DOHH2 (cell line): ENCODE data around the gene CFAP61.
"Not testable (repeated sequence)": the region's sequence is repeated elsewhere in the genome, so short reads cannot be mapped to it uniquely, and the experiment has no call there.

Experiments used
- H3F3A ChIP-seq: fragments of 200-600 bp; sonication (generic), shearing (Covaris generic); 2 replicates; pipeline ENCODE4 v1.6.0; 2016; ENCODE audit warnings: antibody characterized with exemption, mild to moderate bottlenecking; ENCODE audit not compliant: control insufficient read depth, insufficient read depth
- H3K27ac ChIP-seq: fragments of 200-600 bp; sonication (generic); 2 replicates; pipeline ENCODE4 v1.5.1; 2014; ENCODE audit warnings: low read depth, mild to moderate bottlenecking, low read length, moderate library complexity
- H3K27me3 ChIP-seq: fragments of 200-600 bp; sonication (generic); 2 replicates; pipeline ENCODE4 v1.6.1; 2014; ENCODE audit warnings: mild to moderate bottlenecking, low read length, mixed read lengths; ENCODE audit not compliant: control insufficient read depth
- H3K36me3 ChIP-seq: fragments of 200-600 bp; sonication (generic); 2 replicates; pipeline ENCODE4 v1.6.1; 2014; ENCODE audit warnings: mild to moderate bottlenecking, low read length, moderate library complexity, mixed read lengths; ENCODE audit not compliant: control insufficient read depth
- H3K4me1 ChIP-seq: fragments of 200-600 bp; sonication (generic); 2 replicates; pipeline ENCODE4 v1.6.1; 2014; ENCODE audit warnings: mild to moderate bottlenecking, low read length, mixed read lengths; ENCODE audit not compliant: control insufficient read depth
- H3K4me2 ChIP-seq: fragments of 200-600 bp; sonication (generic); 2 replicates; pipeline ENCODE4 v1.6.0; 2014; ENCODE audit warnings: mild to moderate bottlenecking, low read length, moderate library complexity
- H3K4me3 ChIP-seq: fragments of 200-600 bp; sonication (generic); 2 replicates; pipeline ENCODE4 v1.5.1; 2014; ENCODE audit warnings: mild to moderate bottlenecking, low read length, mixed read lengths
- H3K79me2 ChIP-seq: fragments of 200-600 bp; sonication (generic); 2 replicates; pipeline ENCODE4 v1.6.1; 2014; ENCODE audit warnings: mild to moderate bottlenecking, low read length, mixed read lengths; ENCODE audit not compliant: control insufficient read depth
- H3K9me2 ChIP-seq: fragments of 200-600 bp; sonication (generic); replicated peaks from 2 replicates; pipeline ENCODE4 v1.6.1; 2014; ENCODE audit warnings: mild to moderate bottlenecking, low read length, mixed read lengths; ENCODE audit not compliant: control insufficient read depth
- H3K9me3 ChIP-seq: fragments of 200-600 bp; sonication (generic); 2 replicates; pipeline ENCODE4 v1.6.1; 2014; ENCODE audit warnings: antibody characterized with exemption, low read length, mixed read lengths; ENCODE audit not compliant: control insufficient read depth, insufficient read depth
- H4K20me1 ChIP-seq: fragments of 200-600 bp; sonication (generic); 2 replicates; pipeline ENCODE4 v1.6.0; 2014; ENCODE audit warnings: low read depth, mild to moderate bottlenecking, antibody characterized with exemption, low read length, moderate library complexity; ENCODE audit not compliant: control insufficient read depth, insufficient read depth
- CTCF ChIP-seq: fragments of 200-600 bp; sonication (generic); IDR thresholded peaks from one replicate; pipeline ENCODE4 v1.5.1; 2014; ENCODE audit warnings: antibody characterized with exemption, mild to moderate bottlenecking, low read depth, low read length; ENCODE audit not compliant: poor library complexity, severe bottlenecking
- EZH2phosphoT487 ChIP-seq: fragments of 200-600 bp; sonication (generic); IDR thresholded peaks from 2 replicates; pipeline ENCODE4 v1.6.1; 2017; ENCODE audit warnings: borderline replicate concordance, mild to moderate bottlenecking, antibody characterized with exemption, low read length, moderate library complexity, mixed read lengths

The CFAP61 gene

GRCh38 chr20:20237093-20237959, 185.0 kb downstream of the CFAP61 start:
- Histone ChIP-seq H3K36me3 (no peaks in the 10 kb centered on the region), H3K9me2 (no peaks in the 10 kb centered on the region), H3K4me2 (no peak overlapping the region)

GRCh38 chr20:20241976-20242375, 189.6 kb downstream of the CFAP61 start:
- no peaks in the 10 kb centered on the region for H3K9me3 ChIP-seq
- no peaks in the 10 kb centered on the region for H3K4me1 ChIP-seq
- H3K4me3 ChIP-seq: no peak overlapping the region
- H4K20me1 ChIP-seq: no peaks in the 10 kb centered on the region
- H3F3A ChIP-seq: no peaks in the 10 kb centered on the region
- H3K79me2 ChIP-seq: no peaks in the 10 kb centered on the region
- no peak overlapping the region for H3K4me2 ChIP-seq
- H3K36me3 ChIP-seq: no peaks in the 10 kb centered on the region
- no peak for TF ChIP-seq EZH2phosphoT487
- no peak for TF ChIP-seq CTCF
- no peak overlapping the region for H3K27ac ChIP-seq
- no peaks in the 10 kb centered on the region for H3K9me2 ChIP-seq
- 0 out of 2 replicates have a peak, but pooled peaks cover 2% of the 10 kb centered on the region for H3K27me3 ChIP-seq

More at GRCh38 chr20:20237093-20237959, 185.0 kb downstream of the CFAP61 start:
- no peaks in the 10 kb centered on the region for H4K20me1 ChIP-seq
- no peak overlapping the region for H3K4me3 ChIP-seq
- H3K9me3 ChIP-seq: no peaks in the 10 kb centered on the region
- no peaks in the 10 kb centered on the region for H3K79me2 ChIP-seq
- TF ChIP-seq CTCF (peak; percentile 84), EZH2phosphoT487 (no peak)
- H3K27me3 ChIP-seq: peaks cover 8% of the 10 kb centered on the region; the same call in 1 of the 2 replicates
- H3K4me1 ChIP-seq: no peaks in the 10 kb centered on the region
- no peaks in the 10 kb centered on the region for H3F3A ChIP-seq
- no peak overlapping the region for H3K27ac ChIP-seq

- not testable (repeated sequence) for H3K27me3 ChIP-seq, H3K36me3 ChIP-seq, H3K4me1 ChIP-seq, H3K4me2 ChIP-seq, H3K9me2 ChIP-seq, H3K4me3 ChIP-seq, H4K20me1 ChIP-seq, H3K79me2 ChIP-seq, H3K9me3 ChIP-seq, H3F3A ChIP-seq, H3K27ac ChIP-seq
These were observed 192.1 kb downstream of the CFAP61 start for GRCh38 chr20:20244384-20244783.

- H3K9me3 ChIP-seq: no peaks in the 10 kb centered on the region
- H3K27ac ChIP-seq: no peak overlapping the region
- H3K9me2 ChIP-seq: no peaks in the 10 kb centered on the region
- H3K79me2 ChIP-seq: no peaks in the 10 kb centered on the region
- no peaks in the 10 kb centered on the region for H3K4me1 ChIP-seq
- H4K20me1 ChIP-seq: no peaks in the 10 kb centered on the region
- no peaks in the 10 kb centered on the region for H3F3A ChIP-seq
- no peak overlapping the region for H3K4me3 ChIP-seq
- no peak overlapping the region for H3K4me2 ChIP-seq
- no peak for TF ChIP-seq CTCF
- no peak for TF ChIP-seq EZH2phosphoT487
- no peaks in the 10 kb centered on the region for H3K36me3 ChIP-seq
- no peaks in the 10 kb centered on the region for H3K27me3 ChIP-seq
These were observed 194.8 kb downstream of the CFAP61 start for GRCh38 chr20:20246996-20247633.
